Keratinocyte (primary cell): ENCODE results near the gene ROR1.

ENCODE experiments used
- EZH2 ChIP-seq: IDR thresholded peaks from one replicate; pipeline ENCODE4 v1.6.1; 2012; ENCODE audit warnings: inconsistent platforms, mild to moderate bottlenecking, low read length, moderate library complexity
- TF ChIP-seq, protein P1 (sequence below), 3 experiments: IDR thresholded peaks in 1 of 3; conservative IDR thresholded peaks in 1 of 3; optimal IDR thresholded peaks in 1 of 3; 2 replicates in 2 of 3; 3 replicates in 1 of 3; pipeline versions ENCODE3 to v1.5.1; 2011; ENCODE audit warnings: low read length in 3 of 3, mild to moderate bottlenecking in 3 of 3, moderate library complexity in 2 of 3, control low read depth in 1 of 3, inconsistent platforms in 1 of 3; ENCODE audit not compliant: insufficient read depth in 2 of 3; ENCODE audit errors: extremely low read depth in 1 of 3

- TF ChIP-seq, protein P1, sequence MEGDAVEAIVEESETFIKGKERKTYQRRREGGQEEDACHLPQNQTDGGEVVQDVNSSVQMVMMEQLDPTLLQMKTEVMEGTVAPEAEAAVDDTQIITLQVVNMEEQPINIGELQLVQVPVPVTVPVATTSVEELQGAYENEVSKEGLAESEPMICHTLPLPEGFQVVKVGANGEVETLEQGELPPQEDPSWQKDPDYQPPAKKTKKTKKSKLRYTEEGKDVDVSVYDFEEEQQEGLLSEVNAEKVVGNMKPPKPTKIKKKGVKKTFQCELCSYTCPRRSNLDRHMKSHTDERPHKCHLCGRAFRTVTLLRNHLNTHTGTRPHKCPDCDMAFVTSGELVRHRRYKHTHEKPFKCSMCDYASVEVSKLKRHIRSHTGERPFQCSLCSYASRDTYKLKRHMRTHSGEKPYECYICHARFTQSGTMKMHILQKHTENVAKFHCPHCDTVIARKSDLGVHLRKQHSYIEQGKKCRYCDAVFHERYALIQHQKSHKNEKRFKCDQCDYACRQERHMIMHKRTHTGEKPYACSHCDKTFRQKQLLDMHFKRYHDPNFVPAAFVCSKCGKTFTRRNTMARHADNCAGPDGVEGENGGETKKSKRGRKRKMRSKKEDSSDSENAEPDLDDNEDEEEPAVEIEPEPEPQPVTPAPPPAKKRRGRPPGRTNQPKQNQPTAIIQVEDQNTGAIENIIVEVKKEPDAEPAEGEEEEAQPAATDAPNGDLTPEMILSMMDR (optimal IDR thresholded peaks at IDR 0.05 in 1 of 3, IDR thresholded peaks at IDR 0.05 in 1 of 3, conservative IDR thresholded peaks at IDR 0.05 in 1 of 3; ENCODE audit: extremely low read depth in 1 of 3, insufficient read depth in 2 of 3, low read length in 3 of 3), result no peak
- no peak for TF ChIP-seq EZH2
These were observed 122.9 kb downstream of the ROR1 start for GRCh38 chr1:63896755-63897154.
